Esophagus muscularis mucosa (tissue), 3 donors: ENCODE measurements around the gene SDC1.

Experiments
- EP300 ChIP-seq: sonication (generic); formaldehyde crosslinking; IDR thresholded peaks from one replicate; pipeline ENCODE4 v1.6.1; 2017; ENCODE audit warnings: antibody characterized with exemption
- TF ChIP-seq, protein P1 (sequence below), 3 experiments: fragments of 200-600 bp in 2 of 3; fragments of 450-650 bp in 1 of 3; sonication (generic) in 2 of 3; IDR thresholded peaks; one replicate each; pipeline ENCODE4 v1.5.1; 2017 to 2019; ENCODE audit warnings: antibody characterized with exemption in 3 of 3, mild to moderate bottlenecking in 2 of 3, moderate library complexity in 1 of 3

DNA sequence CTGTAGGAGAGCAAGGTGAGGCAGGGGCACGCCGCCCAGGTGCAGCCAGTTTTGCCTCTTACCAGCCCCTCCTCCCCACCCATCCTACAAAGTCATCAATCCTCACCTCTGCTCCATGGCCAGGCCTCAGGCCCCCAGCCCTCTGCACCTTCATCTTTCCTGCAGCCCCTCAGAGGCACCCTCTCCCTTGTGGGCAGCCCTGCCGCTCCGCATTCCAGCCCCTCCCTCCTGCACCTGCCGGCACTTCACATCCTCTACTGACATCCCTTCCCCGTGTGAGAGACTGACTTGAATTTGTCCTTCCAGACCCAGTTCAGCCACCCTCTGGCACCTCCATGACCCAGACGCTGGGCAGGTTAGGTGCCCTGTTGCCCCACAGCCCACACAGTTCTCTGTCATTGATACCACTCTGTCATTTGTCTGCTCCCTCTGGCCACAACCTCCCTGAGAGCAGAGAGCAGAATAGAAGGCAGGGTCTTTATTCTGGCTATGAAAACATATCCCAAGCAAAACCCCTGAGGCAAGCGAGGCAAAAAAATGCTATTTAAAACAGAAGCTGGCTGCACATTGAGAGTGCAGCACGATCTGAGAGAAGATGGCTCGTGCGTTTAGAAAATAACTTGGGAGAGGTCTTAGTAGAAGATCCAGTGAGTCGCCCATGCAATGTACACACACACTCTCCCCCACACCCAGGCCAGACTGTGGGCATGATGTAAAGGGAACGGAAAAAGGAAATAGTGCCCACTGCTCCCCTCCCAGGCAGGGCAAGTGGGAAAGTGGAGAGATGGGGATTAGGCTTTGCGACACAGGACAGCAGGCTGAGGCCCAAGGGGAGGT lies 25.9 kb downstream of the SDC1 start:
- TF ChIP-seq, protein P1, sequence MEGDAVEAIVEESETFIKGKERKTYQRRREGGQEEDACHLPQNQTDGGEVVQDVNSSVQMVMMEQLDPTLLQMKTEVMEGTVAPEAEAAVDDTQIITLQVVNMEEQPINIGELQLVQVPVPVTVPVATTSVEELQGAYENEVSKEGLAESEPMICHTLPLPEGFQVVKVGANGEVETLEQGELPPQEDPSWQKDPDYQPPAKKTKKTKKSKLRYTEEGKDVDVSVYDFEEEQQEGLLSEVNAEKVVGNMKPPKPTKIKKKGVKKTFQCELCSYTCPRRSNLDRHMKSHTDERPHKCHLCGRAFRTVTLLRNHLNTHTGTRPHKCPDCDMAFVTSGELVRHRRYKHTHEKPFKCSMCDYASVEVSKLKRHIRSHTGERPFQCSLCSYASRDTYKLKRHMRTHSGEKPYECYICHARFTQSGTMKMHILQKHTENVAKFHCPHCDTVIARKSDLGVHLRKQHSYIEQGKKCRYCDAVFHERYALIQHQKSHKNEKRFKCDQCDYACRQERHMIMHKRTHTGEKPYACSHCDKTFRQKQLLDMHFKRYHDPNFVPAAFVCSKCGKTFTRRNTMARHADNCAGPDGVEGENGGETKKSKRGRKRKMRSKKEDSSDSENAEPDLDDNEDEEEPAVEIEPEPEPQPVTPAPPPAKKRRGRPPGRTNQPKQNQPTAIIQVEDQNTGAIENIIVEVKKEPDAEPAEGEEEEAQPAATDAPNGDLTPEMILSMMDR (IDR thresholded peaks at IDR 0.05), result no peak
- no peak for TF ChIP-seq EP300
